Measurements from ENCODE around the gene BPIFB1.

The BPIFB1 gene

GRCh38 chr20:33276303-33277113 lies 6.5 kb upstream of the BPIFB1 start:
- no peak for TF ChIP-seq CTCF (conservative IDR thresholded peaks at IDR 0.05; ENCODE audit: low read length)
- no peak for DNase-seq (ENCODE audit: low read depth)
- H3K4me3 ChIP-seq (ENCODE audit: low read length), result no peak overlapping the region

GRCh38 chr20:33277471-33278441 lies 5.3 kb upstream of the BPIFB1 start:
- no peak for DNase-seq (ENCODE audit: low read depth)

GRCh38 chr20:33278700-33279099 lies 4.3 kb upstream of the BPIFB1 start:
- no peak for TF ChIP-seq CTCF (conservative IDR thresholded peaks at IDR 0.05; ENCODE audit: low read length)
- no peak for DNase-seq (ENCODE audit: low read depth)
- H3K4me3 ChIP-seq (ENCODE audit: low read length), result no peak overlapping the region

More at GRCh38 chr20:33277471-33278441, 5.3 kb upstream of the BPIFB1 start:
- no peak overlapping the region for H3K4me3 ChIP-seq (ENCODE audit: low read length)
- TF ChIP-seq CTCF (conservative IDR thresholded peaks at IDR 0.05; ENCODE audit: low read length), result no peak

- no peak for TF ChIP-seq CTCF (conservative IDR thresholded peaks at IDR 0.05; ENCODE audit: low read length)
- DNase-seq (ENCODE audit: low read depth), result no peak
- H3K4me3 ChIP-seq (ENCODE audit: low read length), result no peak overlapping the region
Observed at GRCh38 chr20:33279261-33279910, 3.6 kb upstream of the BPIFB1 start.

- TF ChIP-seq CTCF (conservative IDR thresholded peaks at IDR 0.05; ENCODE audit: low read length), result no peak
- no peak overlapping the region for H3K4me3 ChIP-seq (ENCODE audit: low read length)
- DNase-seq (ENCODE audit: low read depth), result no peak
Observed at GRCh38 chr20:33280000-33280680, 2.9 kb upstream of the BPIFB1 start.

GRCh38 chr20:33280775-33281174 lies 2.2 kb upstream of the BPIFB1 start:
- H3K4me3 ChIP-seq (ENCODE audit: low read length), result no peak overlapping the region
- no peak for DNase-seq (ENCODE audit: low read depth)
- no peak for TF ChIP-seq CTCF (conservative IDR thresholded peaks at IDR 0.05; ENCODE audit: low read length)

All from AG10803 (cell line).